Epithelial cell of esophagus (primary cell): Measurements from ENCODE around the gene CES4A.

Source experiments
- DNase-seq: peaks from one replicate; pipeline ENCODE4 v3.0.0; 2010; ENCODE audit warnings: low read depth
- H3K4me3 ChIP-seq: 2 replicates; pipeline ENCODE4 v1.5.1; 2011; ENCODE audit warnings: mild to moderate bottlenecking, low read length, control low read depth
- TF ChIP-seq, protein P1 (sequence below): IDR thresholded peaks from 2 replicates; pipeline ENCODE4 v1.5.1; 2011; ENCODE audit warnings: low read depth, mild to moderate bottlenecking, low read length, control low read depth, inconsistent platforms; ENCODE audit not compliant: insufficient read depth; ENCODE audit errors: missing control alignments

The CES4A gene

GRCh38 chr16:67022531-67023214, 34.3 kb downstream of the CES4A start:
- no peak overlapping the region for H3K4me3 ChIP-seq
- DNase-seq = no peak
- TF ChIP-seq, protein P1, sequence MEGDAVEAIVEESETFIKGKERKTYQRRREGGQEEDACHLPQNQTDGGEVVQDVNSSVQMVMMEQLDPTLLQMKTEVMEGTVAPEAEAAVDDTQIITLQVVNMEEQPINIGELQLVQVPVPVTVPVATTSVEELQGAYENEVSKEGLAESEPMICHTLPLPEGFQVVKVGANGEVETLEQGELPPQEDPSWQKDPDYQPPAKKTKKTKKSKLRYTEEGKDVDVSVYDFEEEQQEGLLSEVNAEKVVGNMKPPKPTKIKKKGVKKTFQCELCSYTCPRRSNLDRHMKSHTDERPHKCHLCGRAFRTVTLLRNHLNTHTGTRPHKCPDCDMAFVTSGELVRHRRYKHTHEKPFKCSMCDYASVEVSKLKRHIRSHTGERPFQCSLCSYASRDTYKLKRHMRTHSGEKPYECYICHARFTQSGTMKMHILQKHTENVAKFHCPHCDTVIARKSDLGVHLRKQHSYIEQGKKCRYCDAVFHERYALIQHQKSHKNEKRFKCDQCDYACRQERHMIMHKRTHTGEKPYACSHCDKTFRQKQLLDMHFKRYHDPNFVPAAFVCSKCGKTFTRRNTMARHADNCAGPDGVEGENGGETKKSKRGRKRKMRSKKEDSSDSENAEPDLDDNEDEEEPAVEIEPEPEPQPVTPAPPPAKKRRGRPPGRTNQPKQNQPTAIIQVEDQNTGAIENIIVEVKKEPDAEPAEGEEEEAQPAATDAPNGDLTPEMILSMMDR = no peak

- TF ChIP-seq, protein P1 = no peak
- no peak overlapping the region for H3K4me3 ChIP-seq
Observed at GRCh38 chr16:67023689-67024088, 35.3 kb downstream of the CES4A start.

DNA sequence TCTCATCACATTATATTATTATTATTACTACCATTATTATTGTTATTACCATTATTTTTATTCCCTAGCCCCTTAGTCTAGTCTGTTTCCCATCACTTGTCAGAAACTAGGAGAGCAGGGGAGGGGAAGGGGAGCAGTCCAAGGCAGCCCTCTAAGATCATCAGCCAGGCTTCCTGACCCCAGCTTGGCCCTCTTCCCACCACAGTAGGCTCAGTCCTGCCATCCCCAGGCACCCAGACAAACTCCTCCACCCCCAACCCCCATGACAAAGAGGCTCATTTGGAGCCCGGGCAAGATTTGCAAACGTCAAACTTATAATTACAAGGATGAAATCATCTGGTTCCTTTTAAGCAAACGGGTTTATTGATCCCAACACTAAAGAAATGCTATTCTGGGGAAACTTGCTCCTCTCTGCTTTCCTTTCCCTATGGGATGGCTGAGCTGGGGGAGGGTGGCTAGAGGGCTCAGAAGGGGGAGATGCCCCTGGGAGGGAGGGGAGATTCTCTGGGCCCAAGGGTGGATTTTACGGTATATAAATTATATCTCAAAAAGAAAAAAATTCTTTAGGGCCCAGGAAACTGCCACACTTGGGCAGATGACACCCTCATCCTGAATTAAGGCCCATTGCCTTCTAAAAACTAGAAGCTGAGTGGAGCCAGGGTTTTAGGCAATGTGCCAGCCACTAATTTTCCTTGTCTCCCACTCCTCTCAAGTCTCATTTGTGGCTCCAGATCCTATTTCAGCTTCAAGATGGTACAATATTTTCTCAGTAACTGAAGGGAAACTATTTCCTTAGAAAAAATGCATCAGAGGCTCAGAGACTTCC, 36.2 kb downstream of the CES4A start:
- TF ChIP-seq, protein P1 = no peak
- H3K4me3 ChIP-seq = no peak overlapping the region
- no peak for DNase-seq

More at GRCh38 chr16:67023689-67024088, 35.3 kb downstream of the CES4A start:
- no peak for DNase-seq

DNA sequence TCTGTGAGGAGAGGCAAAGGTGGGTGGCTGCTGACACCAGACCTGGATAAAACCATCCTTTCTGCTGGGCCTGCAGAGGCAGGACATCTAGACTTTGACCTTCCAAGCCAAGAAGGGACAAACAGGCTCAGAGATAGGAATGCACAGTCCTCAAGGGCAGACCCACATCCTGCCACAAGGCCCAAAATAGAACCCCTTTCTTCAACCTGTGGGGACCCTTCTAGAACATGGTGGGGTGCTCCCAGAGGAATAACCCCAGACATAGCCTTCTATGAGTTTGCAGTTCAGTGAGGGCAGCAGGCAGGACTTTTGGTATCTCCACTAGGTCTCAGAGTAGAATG, 36.8 kb downstream of the CES4A start:
- no peak overlapping the region for H3K4me3 ChIP-seq
- TF ChIP-seq, protein P1 = no peak
- no peak for DNase-seq

DNA sequence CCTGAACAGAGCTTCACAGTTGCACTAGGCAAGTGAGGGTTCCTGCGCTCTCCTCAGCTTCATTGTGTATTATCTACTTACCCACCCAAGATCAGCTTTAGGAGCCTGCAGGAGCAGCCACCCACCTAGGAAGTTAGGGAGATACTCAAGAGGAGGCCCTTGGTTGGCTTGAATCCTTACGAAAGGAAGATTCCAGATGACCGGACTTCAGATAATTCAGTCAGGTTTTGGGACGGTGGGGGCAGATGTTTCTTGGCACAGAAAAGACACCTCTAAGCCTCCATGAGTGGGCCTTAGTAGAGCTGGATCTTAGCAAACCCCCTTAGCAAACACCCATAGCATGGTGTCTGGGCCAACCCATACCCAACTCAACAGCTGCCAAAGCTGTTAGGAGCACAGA, 38.2 kb downstream of the CES4A start:
- no peak for DNase-seq
- H3K4me3 ChIP-seq = no peak overlapping the region
- TF ChIP-seq, protein P1 = no peak

DNA sequence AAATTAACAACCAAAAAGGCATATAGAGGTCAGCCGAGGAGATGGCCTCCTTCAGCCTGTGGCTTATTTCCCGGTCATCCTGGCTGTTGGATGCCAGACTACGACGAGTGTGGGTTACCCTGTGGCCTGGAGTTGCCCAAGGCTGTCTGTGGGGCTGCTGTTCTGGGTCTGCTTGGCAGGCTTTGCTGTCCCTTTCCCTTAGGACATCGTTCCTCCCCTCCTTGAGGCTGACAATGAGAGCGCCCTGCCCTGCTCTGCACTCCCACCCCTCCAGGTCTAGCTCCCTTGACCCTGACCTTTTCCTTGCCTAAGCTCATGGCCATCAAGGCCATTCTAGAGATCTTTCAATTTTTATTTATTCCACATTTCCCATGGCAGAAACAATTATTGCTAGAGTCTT, 38.7 kb downstream of the CES4A start:
- TF ChIP-seq, protein P1 = no peak
- H3K4me3 ChIP-seq = no peak overlapping the region
- DNase-seq = no peak

- peak overlapping the region; percentile 70 for H3K4me3 ChIP-seq
- DNase-seq = no peak
- TF ChIP-seq, protein P1 = no peak
Observed at GRCh38 chr16:67028167-67028695, 39.8 kb downstream of the CES4A start.
